GM19193 (cell line): ENCODE data around the gene PRSS56.

Experiments
- POLR2A ChIP-seq: IDR thresholded peaks from 4 replicates; pipeline ENCODE4 v1.6.1; 2011; ENCODE audit not compliant: insufficient read depth, insufficient read length; ENCODE audit errors: extremely low read depth

Gene PRSS56

DNA sequence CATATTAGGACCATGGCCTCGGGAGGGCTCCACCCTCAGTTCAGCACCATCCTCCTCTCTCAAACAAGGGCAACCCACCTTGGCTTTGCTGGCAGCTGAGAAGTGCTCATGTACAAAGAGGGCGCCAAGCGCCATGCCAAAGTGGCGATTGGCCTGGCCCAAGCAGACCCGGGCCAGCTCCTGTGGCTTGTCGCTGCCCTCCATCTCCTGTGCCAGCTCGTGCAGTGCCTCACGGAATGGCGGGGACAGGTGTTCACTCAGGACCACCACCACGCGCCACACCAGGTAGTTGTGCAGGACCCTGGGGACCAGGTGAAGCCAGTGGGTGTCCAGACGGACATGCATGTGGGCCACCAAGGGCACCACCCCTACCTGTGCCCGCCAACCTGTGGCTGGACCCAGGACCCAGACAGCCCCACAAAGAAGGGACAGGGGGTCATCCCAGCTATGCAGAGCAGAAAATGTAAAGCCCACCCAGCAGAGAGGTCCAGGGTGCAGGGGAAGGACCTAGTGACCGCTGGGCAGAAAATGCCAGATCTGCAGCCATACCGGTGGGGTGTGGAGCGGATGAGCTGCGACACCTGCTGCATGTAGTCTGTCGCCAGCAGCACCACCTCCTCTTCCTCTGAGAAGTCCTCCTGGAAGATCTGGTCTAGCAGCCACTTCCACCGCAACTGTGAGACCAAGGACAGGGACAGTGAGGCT lies 36.1 kb upstream of the PRSS56 start:
- TF ChIP-seq POLR2A, result no peak

DNA sequence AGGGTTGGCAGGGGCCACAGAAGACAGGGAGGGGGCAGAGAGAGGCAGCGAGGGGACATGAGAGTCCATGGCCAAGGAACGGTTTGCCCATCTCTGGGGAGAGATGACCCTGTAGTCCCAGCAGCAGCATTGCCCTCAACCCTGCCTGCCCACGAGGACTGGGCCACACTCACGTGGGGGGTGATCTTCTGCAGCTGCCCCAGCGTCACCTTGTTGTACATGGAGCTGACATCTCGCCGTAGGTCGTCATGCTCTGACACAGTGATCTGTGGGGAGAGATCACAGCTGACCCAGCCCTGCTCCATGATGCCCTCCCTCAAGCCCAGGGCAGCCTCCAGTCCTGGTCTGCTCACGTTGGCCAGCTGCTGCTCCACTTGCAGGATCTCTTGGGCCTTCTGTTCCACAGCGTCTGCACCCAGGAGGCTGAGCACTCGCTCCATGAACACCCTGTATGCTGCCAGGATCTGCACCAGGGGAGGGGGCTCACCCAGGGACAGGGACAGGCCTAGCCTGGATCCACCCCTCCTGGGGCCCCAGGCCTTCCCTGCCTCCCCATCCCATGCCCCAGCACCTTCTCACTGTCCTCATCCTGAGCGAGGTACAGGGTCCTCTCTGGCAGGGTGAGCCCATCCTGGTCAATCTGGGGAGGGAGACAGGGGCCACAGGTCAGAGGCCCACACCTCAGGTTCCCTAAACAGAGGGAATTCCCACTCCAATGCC lies 35.4 kb upstream of the PRSS56 start:
- no peak for TF ChIP-seq POLR2A

DNA sequence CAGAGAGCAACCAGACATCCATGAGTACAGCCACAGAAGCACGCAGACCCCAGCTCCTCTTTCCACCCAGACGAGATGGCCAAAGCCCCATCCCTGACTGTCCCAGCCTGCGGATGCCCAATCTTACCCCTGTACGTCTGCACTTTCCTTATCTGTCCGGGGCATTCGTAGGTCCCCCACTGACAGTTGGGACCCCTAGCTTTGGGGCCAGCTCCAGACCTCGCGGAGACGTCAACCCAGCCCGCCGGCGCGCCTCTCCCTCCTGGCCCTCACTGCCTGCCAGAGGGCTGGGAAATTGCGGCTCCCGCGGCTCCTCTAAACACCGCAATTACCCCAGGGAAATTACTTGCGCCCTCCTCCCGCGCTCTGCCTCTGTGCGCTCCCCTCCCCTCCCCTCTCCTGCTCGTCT lies 34.8 kb upstream of the PRSS56 start:
- no peak for TF ChIP-seq POLR2A

DNA sequence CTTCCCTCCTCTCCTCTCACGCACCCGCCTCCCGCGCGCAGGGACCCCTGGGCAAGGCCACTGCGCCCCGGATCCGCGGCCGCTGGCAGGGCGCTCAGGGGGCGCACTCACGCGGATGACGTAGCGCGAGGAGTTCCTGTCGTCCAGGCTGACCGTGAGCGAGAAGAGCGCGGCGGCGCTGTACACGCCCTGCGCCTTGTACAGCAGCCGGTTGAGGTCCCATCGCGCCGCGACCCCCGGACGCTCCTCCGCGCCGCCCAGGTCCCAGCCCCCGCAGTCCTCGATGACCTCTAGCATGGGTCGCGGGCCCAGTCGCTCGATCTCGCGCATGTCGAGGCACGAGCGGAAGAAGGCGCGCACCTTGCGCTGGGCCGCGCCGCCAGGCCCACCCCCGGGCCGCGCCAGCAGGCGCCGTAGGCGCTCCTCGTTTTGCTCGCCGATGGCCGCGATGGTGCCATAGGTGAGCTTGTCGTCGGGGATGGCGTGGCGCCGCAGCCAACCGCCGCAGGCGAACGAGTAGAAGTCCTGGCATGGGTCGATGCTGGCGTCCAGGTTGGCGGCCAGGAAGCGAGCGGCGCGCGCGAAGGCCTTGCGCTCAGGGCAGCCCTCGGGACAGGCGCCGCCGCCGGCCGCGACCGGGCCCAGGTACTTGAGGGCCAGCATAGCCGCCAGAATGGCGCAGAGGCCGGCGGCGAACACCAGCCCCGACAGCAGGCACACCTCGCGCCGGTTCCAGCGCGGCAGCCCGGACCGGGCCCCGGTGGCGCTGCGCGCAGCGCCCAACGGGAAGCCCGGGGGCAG lies 34.2 kb upstream of the PRSS56 start:
- TF ChIP-seq POLR2A, result no peak

DNA sequence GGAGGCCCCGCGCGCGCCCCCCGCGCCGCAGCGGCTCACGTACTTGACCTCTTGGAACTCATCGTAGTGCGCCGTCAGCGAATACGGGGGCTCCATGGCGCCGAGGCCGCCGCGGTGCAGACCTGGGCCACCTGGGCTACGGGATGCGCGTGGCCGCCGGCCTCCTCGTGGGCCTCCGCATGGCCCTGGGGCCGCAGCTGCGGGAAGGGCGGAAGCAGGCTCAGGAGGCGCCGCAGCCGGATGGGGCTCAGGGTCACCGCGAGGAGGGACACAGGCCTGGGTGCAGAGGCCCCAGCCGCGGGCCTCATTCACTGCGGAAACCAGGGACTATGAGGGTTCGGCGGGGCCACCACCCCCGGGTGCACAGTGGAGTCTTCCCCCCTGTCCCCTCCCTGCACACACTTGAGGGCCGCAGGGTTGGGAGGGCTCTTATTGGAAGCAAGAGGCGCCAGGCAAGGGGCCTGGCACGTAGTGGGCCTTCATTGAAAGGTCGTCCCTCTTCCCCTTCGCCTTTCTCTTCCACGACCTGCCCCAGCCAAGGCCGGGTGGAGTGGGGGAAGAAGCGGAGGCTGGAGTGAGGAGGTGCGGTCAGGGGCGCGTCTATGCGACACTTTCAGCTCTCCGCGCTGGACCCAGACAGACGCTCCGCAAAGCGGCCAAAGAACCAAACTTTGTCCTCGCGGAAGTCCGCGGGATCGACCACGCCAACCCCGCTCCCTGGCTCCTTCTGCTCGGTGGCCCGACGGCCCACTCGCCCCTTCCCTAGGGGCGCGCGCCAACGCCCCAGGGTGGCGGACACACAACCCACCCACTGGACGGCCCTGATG lies 33.4 kb upstream of the PRSS56 start:
- TF ChIP-seq POLR2A, result no peak

DNA sequence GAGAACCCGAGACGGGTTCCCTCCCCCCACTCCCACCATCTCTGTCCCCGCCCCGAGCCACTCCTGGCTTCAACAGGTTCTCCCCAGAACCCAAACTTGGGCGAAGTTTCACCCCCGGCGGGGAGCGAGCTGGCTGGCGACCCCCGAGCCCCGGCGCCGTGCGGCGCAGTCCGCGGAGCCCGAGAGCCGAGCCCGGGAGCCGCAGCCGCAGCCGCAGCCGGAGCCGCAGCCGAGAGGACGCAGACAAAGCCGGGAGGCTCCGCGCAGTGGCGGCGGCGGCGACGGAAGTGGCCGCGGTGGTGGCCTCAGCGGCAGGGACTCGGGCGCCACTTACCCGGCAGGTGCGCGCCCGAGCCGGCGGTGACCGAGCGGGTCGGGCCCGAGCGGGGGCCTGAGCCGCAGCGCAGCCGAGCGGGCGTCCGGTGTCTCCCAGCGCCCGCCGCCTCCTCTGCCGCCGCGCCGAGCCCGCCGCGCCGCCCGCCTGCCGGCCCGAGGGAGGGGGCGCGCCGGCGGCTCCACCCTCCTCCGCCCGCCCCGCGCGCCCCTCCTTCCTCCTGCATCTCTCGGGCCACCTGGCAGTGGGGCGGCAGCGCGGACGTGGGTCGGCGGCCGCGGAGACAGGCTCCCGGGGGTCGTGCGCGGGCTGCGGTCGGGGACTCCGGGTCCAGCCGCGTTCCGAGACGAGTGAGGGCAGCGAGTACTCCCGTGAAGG lies 32.6 kb upstream of the PRSS56 start, which contains the start of gene ECEL1:
Gene ECEL1 (minus strand): TSS at position 450 of the 712 bp plus-strand sequence. CDS start 1,181 bp downstream, outside the sequence.
- TF ChIP-seq POLR2A, result no peak

DNA sequence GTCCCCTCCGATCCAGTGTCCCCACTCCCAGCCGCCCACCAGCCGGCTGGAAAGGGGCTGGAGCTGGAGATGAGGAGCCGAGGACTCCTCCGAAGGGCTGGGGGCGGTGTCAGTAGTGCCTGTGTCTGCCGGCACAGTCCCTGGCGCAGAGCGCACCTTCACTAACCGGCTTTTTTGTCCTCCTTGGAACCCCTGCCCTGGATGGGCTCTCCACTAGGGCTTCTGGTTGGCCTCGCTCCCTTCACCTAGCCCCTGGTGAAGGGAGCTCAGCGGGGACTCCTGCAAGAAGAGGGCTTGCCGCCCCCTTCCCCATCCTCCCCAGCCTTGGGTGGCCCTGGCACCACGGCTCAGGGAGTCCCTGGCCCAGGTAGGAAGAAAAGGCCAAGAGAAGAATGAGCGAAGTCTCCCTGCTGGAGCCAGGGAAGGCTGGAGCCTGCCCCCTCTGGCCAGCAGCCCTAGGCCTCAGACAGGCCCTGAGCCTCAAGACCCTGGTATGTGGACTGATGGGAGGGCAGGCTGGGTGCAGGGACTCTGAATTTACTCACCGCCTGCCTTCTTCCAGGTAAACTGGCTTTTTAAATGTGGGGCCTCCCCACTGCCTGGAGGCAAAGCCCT lies 32.0 kb upstream of the PRSS56 start:
- no peak for TF ChIP-seq POLR2A

DNA sequence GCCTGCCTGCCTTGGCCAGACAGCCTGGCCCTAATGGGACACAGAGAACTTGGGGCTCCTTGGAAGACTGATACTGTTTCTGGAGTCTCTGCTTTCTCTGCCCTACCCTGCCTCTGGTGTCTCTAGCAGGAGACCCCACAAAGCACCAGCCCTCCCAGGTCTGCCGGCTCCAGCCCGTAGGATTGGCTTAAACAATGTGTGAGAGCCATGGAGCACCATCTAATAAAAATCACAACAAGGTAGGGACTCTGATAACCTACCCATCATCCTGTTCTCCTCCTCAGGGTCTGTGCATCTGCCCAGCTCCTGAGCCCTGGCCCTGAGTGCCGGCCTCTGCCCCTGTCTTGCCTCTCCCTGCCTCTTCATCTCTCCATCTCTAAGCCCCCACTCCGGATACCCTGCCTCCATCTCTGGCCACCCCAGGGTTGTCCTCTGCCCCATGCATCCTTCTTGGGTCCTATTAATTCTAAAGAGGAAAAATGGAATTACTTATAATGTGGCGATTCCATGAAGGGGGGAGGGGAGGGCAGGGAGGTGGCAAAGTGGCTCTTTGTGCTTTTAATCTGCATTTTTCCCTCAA lies 31.4 kb upstream of the PRSS56 start:
- TF ChIP-seq POLR2A, result no peak

DNA sequence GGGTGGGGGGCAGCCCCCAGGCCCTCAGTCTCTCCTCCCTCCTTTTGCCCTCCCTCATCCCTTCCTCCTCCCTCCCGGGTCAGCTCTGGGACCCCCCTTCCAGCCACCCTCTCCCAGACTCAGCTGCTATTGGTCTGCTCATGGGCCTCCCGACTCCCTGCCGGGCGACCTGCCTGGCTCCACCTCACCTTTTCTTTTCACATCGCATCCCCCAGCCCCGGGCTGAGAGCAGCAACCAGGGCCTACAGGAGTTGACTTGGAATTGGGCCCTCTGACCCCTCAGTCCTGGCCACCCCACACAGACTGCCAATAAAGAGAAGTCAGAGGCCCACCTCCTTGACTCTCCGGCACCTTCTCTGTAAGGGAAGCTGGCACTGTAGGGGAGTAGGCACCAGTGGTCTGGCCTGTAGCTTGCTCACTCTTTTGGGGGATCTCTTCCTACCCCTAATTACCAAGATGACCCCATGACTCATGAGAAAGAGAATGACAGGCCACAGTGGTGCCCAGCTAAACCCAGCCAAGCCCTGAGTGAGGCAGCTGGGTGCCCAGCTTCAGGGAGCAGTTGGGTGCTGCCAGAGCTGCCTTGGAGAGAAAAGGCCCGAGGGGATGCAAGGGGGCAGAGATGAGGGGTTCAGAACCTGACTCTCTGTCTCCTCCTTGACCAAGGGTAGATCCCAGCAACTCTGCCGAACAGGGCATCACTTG lies 30.5 kb upstream of the PRSS56 start:
- TF ChIP-seq POLR2A, result no peak

DNA sequence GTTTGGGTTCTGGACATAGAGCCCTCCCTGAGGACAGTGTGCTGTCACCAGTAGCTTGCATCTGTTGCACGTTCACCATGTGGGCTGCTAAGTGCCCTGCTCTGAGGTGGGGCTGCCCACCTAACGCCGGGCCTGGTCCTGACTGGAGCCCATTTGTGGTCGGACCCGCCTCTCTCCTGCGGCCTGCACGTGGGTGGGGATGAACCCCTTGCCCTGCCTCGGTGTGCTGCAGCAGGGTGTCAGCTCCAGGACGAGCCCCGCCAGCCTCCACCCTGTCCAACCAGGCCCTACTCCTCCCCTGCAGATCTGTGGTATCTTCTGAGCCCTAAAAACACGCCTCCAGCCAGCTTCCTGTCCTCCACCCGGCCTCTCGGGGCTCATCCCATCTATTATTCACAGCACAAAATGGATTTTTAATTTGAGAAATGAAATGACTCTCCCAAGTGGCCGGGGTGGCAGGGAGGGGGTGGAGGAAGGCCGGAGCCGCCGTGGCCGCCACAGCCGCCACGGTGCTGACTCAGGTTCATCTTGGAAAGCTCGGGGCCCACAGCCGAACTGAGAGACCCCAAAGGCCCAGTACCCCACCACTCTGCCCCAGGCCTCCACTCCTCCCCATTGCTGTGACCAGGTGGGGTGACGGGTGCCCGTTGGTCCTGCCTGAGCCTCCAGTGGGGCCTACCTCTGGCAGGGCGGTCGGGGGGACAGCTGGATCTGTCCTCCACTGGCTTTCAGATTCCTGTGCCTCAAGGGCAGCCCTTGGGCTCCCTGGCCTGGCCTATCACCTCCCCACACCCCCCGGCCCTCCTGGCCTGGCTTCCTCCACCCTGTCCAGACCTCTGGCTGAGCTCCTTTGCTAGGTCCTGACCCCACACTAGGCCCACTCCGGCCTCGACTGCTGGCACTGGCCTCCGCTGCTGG lies 29.7 kb upstream of the PRSS56 start:
- no peak for TF ChIP-seq POLR2A

DNA sequence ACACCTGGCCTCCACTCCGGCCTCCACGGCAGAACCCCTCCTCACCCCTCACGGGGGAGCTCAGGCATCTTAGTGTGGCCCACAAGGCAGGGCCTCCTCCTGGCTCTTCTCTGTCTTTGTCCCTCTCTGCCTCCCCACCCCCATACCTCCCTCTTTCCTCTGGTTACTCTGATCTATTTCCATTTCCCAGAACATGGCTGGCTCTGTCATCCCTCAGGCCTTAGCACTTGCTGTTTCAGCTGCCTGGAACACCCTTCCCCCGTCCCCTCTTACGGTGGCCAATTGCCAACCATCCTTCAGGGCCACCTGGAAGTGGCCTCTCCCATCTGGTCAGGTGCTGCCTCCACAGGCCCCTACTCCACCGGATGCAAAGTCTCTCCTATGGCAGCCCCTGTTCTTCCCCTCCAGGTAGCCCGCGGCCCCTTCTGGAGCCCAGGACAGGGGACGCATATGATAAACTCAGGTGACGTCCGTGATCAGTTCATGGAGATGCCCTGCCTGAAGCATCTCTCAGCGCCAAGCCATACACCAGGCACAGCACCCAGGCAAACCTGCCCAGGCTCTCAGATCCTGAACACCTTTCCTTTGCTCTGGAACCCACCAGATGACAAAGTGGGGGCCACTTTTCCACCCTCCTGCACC lies 28.9 kb upstream of the PRSS56 start:
- TF ChIP-seq POLR2A, result no peak
